K562 (cell line): ENCODE measurements around the gene DHTKD1. TPM values are rescaled to one million over a fixed set of nuclear protein-coding genes. Genes with fewer than 3 reads are reported as not detected.

ENCODE experiments used
- CAMTA2 ChIP-seq: fragments of 250-450 bp; sonication (Bioruptor Pico); conservative IDR thresholded peaks from 2 replicates; pipeline ENCODE4 v1.5.1; 2022
- CBX2 ChIP-seq: fragments of 200-600 bp; sonication (generic); IDR thresholded peaks from one replicate; pipeline ENCODE4 v1.6.1; 2012; ENCODE audit warnings: mild to moderate bottlenecking, low read length, inconsistent platforms; ENCODE audit not compliant: insufficient read depth, poor library complexity, severe bottlenecking
- CEBPB ChIP-seq: fragments of 450-650 bp; IDR thresholded peaks from 2 replicates; pipeline ENCODE4 v1.6.1; 2016; ENCODE audit warnings: missing genetic modification characterization, missing compliant biosample characterization
- CREB5 ChIP-seq: fragments of 250-450 bp; sonication (Bioruptor Pico); IDR thresholded peaks from 2 replicates; pipeline ENCODE4 v1.5.0; 2020; ENCODE audit warnings: mild to moderate bottlenecking
- ETS2 ChIP-seq: IDR thresholded peaks from 2 replicates; pipeline ENCODE4 v1.6.1; 2016; ENCODE audit warnings: borderline replicate concordance, missing genetic modification characterization, mild to moderate bottlenecking, moderate library complexity, missing compliant biosample characterization; ENCODE audit not compliant: poor library complexity, severe bottlenecking
- FOXM1 ChIP-seq, 2 experiments: fragments of 450-650 bp in 1 of 2; sonication (generic) in 1 of 2; formaldehyde crosslinking in 1 of 2; IDR thresholded peaks; 2 replicates each; pipeline versions ENCODE4 v1.6.1 to v1.9.0; 2017 to 2022; ENCODE audit warnings: low read depth in 2 of 2, mild to moderate bottlenecking in 2 of 2, missing genetic modification reagents in 1 of 2, moderate library complexity in 1 of 2
- HMBOX1 ChIP-seq: sonication (generic); IDR thresholded peaks from 2 replicates; pipeline ENCODE4 v1.6.1; 2016
- NFXL1 ChIP-seq: fragments of 450-650 bp; formaldehyde crosslinking; IDR thresholded peaks from 2 replicates; pipeline ENCODE4 v1.4.0; 2021; ENCODE audit warnings: mild to moderate bottlenecking
- NR2C1 ChIP-seq, 2 experiments: fragments of 450-650 bp; IDR thresholded peaks; 2 replicates each; pipeline ENCODE4 v1.6.1; 2017; ENCODE audit warnings: mild to moderate bottlenecking in 2 of 2, antibody characterized with exemption in 1 of 2, inconsistent platforms in 1 of 2, missing compliant biosample characterization in 1 of 2, missing genetic modification characterization in 1 of 2
- PPARD ChIP-seq: fragments of 250-450 bp; sonication (Bioruptor Pico); IDR thresholded peaks from 2 replicates; pipeline ENCODE4 v1.8.0; 2022; ENCODE audit warnings: inconsistent platforms, mild to moderate bottlenecking, moderate library complexity
- SAFB ChIP-seq: fragments of 200-400 bp; formaldehyde crosslinking; IDR thresholded peaks from 2 replicates; pipeline ENCODE4 v1.6.1; 2017; ENCODE audit warnings: low read depth, low read length, borderline replicate concordance
- SPI1 ChIP-seq: IDR thresholded peaks from 2 replicates; pipeline ENCODE4 v1.6.1; 2011; ENCODE audit warnings: low read depth, low read length, control low read depth, borderline replicate concordance
- ZNF121 ChIP-seq: sonication (generic); formaldehyde crosslinking; conservative IDR thresholded peaks from 2 replicates; pipeline ENCODE4 v1.8.0; 2022; ENCODE audit warnings: missing genetic modification reagents
- ZNF324 ChIP-seq: fragments of 250-450 bp; sonication (Bioruptor Pico); IDR thresholded peaks from 2 replicates; pipeline ENCODE4 v1.4.0; 2020; ENCODE audit warnings: mild to moderate bottlenecking
- ZNF57 ChIP-seq: fragments of 450-650 bp; formaldehyde crosslinking; IDR thresholded peaks from 2 replicates; pipeline ENCODE4 v1.4.0; 2020; ENCODE audit warnings: mild to moderate bottlenecking, moderate library complexity
- ZNF592 ChIP-seq: fragments of 450-650 bp; IDR thresholded peaks from 2 replicates; pipeline ENCODE4 v1.6.1; 2017; ENCODE audit warnings: antibody characterized with exemption, mild to moderate bottlenecking
- polyA plus RNA-seq, 8 experiments: library from polyadenylated mRNA; depleted of rRNA in 4 of 8; stranded (reverse) in 5 of 8; unstranded in 3 of 8; fragments of >200 nt; fragmentation: Nextera tagmentation in 2 of 8; fragmentation: Illumina TruSeq in 1 of 8; extraction: Ambion mirVana in 2 of 8; extraction: Trizol in 1 of 8; gene quantifications; 2 replicates each; pipeline versions ENCODE4 v1.2.1 to v1.2.3, GENCODE V29; 2011 to 2014; ENCODE audit warnings: inconsistent platforms in 1 of 8, missing spikeins in 1 of 8
- total RNA-seq, 7 experiments: library from RNA; depleted of rRNA in 6 of 7; stranded (reverse); fragments of >200 nt in 6 of 7; fragmentation: Illumina TruSeq in 2 of 7; extraction: Trizol in 2 of 7; gene quantifications; 2 replicates each; pipeline versions ENCODE4 v1.2.1 to v1.2.3, GENCODE V29; 2011 to 2021; ENCODE audit warnings: low replicate concordance in 1 of 7

Gene DHTKD1
- total and polyA plus RNA-seq, 9 of the 15 experiments (the other 6 are each of a cell fraction or from before 2014, with no cell fraction given) = 3.1 to 19.7 (median 6.8) TPM

GRCh38 chr10:12051241-12051640, 17.5 kb upstream of the DHTKD1 start (continued):
- TF ChIP-seq ZNF592 (peak; percentile 36; the same call in 1 of the 2 replicates), ETS2 (no peak), ZNF57 (CRISPR knock-in tag) (no peak), NR2C1 (IDR thresholded peaks at IDR 0.05) (no peak), NR2C1 (tag; IDR thresholded peaks at IDR 0.05) (no peak), FOXM1 (IDR thresholded peaks at IDR 0.05; ENCODE audit: low read depth) (no peak), FOXM1 (CRISPR knock-in tag; IDR thresholded peaks at IDR 0.05; ENCODE audit: low read depth) (no peak), NFXL1 (CRISPR knock-in tag) (no peak), HMBOX1 (0 out of 2 replicates have a peak, but pooled peaks have one; percentile 52), ZNF324 (CRISPR knock-in tag) (no peak), CREB5 (CRISPR knock-in tag) (0 out of 2 replicates have a peak, but pooled peaks have one; percentile 16), SPI1 (peak; percentile 80; the same call in 1 of the 2 replicates), SAFB (no peak), CEBPB (tag) (no peak), ZNF121 (CRISPR knock-in tag) (no peak), CAMTA2 (CRISPR knock-in tag) (no peak), PPARD (CRISPR knock-in tag) (no peak), CBX2 (no peak)
